HCT116 (cell line): ENCODE data around the gene PRR7. TPM values are rescaled to one million over a fixed set of nuclear protein-coding genes. Genes with fewer than 3 reads are reported as not detected.

Experiments
- ATAC-seq: fragments of 200-7000 bp; cut with Tn5 transposase; 2 replicates; pipeline ENCODE4 v1.9.1; 2020; ENCODE audit warnings: mild to moderate bottlenecking, moderate library complexity
- BruUV-seq: library from RNA; stranded (reverse); fragments of 400-500 nt; replicated peaks from 2 replicates; lab custom pipeline; 2021; lab: Mats Ljungman, UMichigan
- CTCF ChIA-PET: fragments of 300-600 bp; sonication (Branson Sonifier 250); formaldehyde crosslinking; loops from one replicate; lab custom pipeline; 2021; ENCODE audit warnings: antibody characterized with exemption; lab: Charles Lee
- POLR2A ChIA-PET: fragments of 300-600, 350-600 bp; sonication (Branson Sonifier 250); formaldehyde crosslinking; loops from one replicate; lab custom pipeline; 2021; ENCODE audit warnings: antibody characterized with exemption; lab: Charles Lee
- RAD21 ChIA-PET, 2 experiments: fragments of 300-600 bp; sonication (Branson Sonifier 250); formaldehyde crosslinking; loops; one replicate each; lab custom pipeline; 2023; ENCODE audit warnings: low total read pairs in 2 of 2; ENCODE audit not compliant: uncharacterized antibody in 2 of 2, unreplicated experiment in 2 of 2, low non-redundant PET in 1 of 2; lab: Charles Lee
- DNase-seq: peaks from one replicate; pipeline ENCODE4 v3.0.0-alpha.2; 2010; ENCODE audit warnings: low read depth, low spot score
- H2AFZ ChIP-seq: fragments of 200-600 bp; shearing (Covaris generic), sonication (generic); 2 replicates; pipeline ENCODE4 v1.6.1; 2017; ENCODE audit warnings: low read depth, mixed run types, mixed read lengths, antibody characterized with exemption, low read length; ENCODE audit not compliant: poor library complexity, severe bottlenecking
- H3K27ac ChIP-seq: 2 replicates; pipeline ENCODE4 v1.5.1; 2012; ENCODE audit warnings: low read depth, low read length
- H3K27me3 ChIP-seq: fragments of 200-600 bp; sonication (generic); 2 replicates; pipeline ENCODE4 v1.6.1; 2016; ENCODE audit warnings: mixed run types, low read length, mixed read lengths; ENCODE audit not compliant: insufficient read depth
- H3K36me3 ChIP-seq, 2 experiments: fragments of 200-500 bp in 1 of 2; fragments of 200-600 bp in 1 of 2; sonication (Bioruptor generic) in 1 of 2; sonication (generic) in 1 of 2; 2 replicates each; pipeline versions ENCODE4 v1.5.1 to v1.6.1; 2014 to 2016; ENCODE audit warnings: low read length in 2 of 2, inconsistent platforms in 1 of 2, mixed read lengths in 1 of 2, mixed run types in 1 of 2; ENCODE audit not compliant: insufficient read depth in 2 of 2, control insufficient read depth in 1 of 2
- H3K4me1 ChIP-seq, 2 experiments: fragments of 200-600 bp in 1 of 2; sonication (generic) in 1 of 2; 2 replicates each; pipeline versions ENCODE4 v1.5.1 to v1.6.1; 2012 to 2017; ENCODE audit warnings: low read length in 2 of 2, inconsistent platforms in 1 of 2, mild to moderate bottlenecking in 1 of 2, mixed read lengths in 1 of 2, mixed run types in 1 of 2, moderate library complexity in 1 of 2; ENCODE audit not compliant: insufficient read depth in 2 of 2, control insufficient read depth in 1 of 2
- H3K4me2 ChIP-seq: fragments of 200-600 bp; sonication (generic); 2 replicates; pipeline ENCODE4 v1.6.1; 2017; ENCODE audit warnings: mixed run types, low read length, mixed read lengths
- H3K4me3 ChIP-seq, 2 experiments: fragments of 200-600 bp in 1 of 2; sonication (generic) in 1 of 2; replicated peaks in 1 of 2; 2 replicates each; pipeline ENCODE4 v1.5.1; 2011 to 2016; ENCODE audit warnings: low read length in 2 of 2, control low read depth in 1 of 2, low read depth in 1 of 2, mild to moderate bottlenecking in 1 of 2, mixed read lengths in 1 of 2, mixed run types in 1 of 2
- H3K79me2 ChIP-seq: fragments of 200-600 bp; sonication (generic); 2 replicates; pipeline ENCODE4 v1.6.1; 2017; ENCODE audit warnings: mild to moderate bottlenecking, mixed run types, low read length, moderate library complexity, mixed read lengths; ENCODE audit not compliant: insufficient read depth
- H3K9ac ChIP-seq: fragments of 200-600 bp; sonication (generic); 2 replicates; pipeline ENCODE4 v1.6.1; 2016; ENCODE audit warnings: low read length, mixed read lengths
- H3K9me2 ChIP-seq: fragments of 200-600 bp; sonication (generic), shearing (Covaris generic); 2 replicates; pipeline ENCODE4 v1.6.1; 2017; ENCODE audit warnings: mixed run types, mild to moderate bottlenecking, moderate library complexity; ENCODE audit not compliant: insufficient read depth
- H3K9me3 ChIP-seq, 2 experiments: fragments of 200-500 bp in 1 of 2; fragments of 200-600 bp in 1 of 2; sonication (Bioruptor generic) in 1 of 2; sonication (generic) in 1 of 2; 2 replicates each; pipeline ENCODE4 v1.6.1; 2014 to 2017; ENCODE audit warnings: low read length in 2 of 2, mixed read lengths in 2 of 2, inconsistent platforms in 1 of 2, low read depth in 1 of 2, mild to moderate bottlenecking in 1 of 2, mixed run types in 1 of 2, moderate library complexity in 1 of 2; ENCODE audit not compliant: control insufficient read depth in 1 of 2, insufficient read depth in 1 of 2
- H4K20me1 ChIP-seq: fragments of 200-600 bp; sonication (generic), shearing (Covaris generic); 2 replicates; pipeline ENCODE4 v1.6.1; 2017; ENCODE audit warnings: mixed run types, mild to moderate bottlenecking, moderate library complexity; ENCODE audit not compliant: insufficient read depth
- CBX3 ChIP-seq: IDR thresholded peaks from 2 replicates; pipeline ENCODE4 v1.6.1; 2012; ENCODE audit warnings: low read depth
- CEBPB ChIP-seq: IDR thresholded peaks from 2 replicates; pipeline ENCODE4 v1.6.1; 2012; ENCODE audit warnings: low read depth
- ELF1 ChIP-seq: IDR thresholded peaks from 2 replicates; pipeline ENCODE4 v1.6.1; 2012; ENCODE audit warnings: low read depth, borderline replicate concordance
- EZH2phosphoT487 ChIP-seq: fragments of 200-600 bp; IDR thresholded peaks from 2 replicates; pipeline ENCODE4 v1.6.1; 2018; ENCODE audit warnings: antibody characterized with exemption, borderline replicate concordance
- FOSL1 ChIP-seq: IDR thresholded peaks from 2 replicates; pipeline ENCODE4 v1.6.1; 2012; ENCODE audit warnings: low read depth
- JUND ChIP-seq: IDR thresholded peaks from 2 replicates; pipeline ENCODE4 v1.6.1; 2012
- POLR2A ChIP-seq: IDR thresholded peaks from 2 replicates; pipeline ENCODE4 v1.7.0; 2011; ENCODE audit warnings: borderline replicate concordance; ENCODE audit not compliant: insufficient read depth, insufficient read length; ENCODE audit errors: extremely low read depth
- SIN3A ChIP-seq: IDR thresholded peaks from 2 replicates; pipeline ENCODE4 v1.6.1; 2012; ENCODE audit warnings: low read depth
- SP1 ChIP-seq: IDR thresholded peaks from 2 replicates; pipeline ENCODE4 v1.6.1; 2012; ENCODE audit warnings: low read depth
- SRF ChIP-seq: IDR thresholded peaks from 2 replicates; pipeline ENCODE4 v1.6.1; 2012; ENCODE audit warnings: low read depth
- TCF7L2 ChIP-seq: IDR thresholded peaks from 2 replicates; pipeline ENCODE4 v1.7.0; 2011; ENCODE audit warnings: borderline replicate concordance, inconsistent platforms; ENCODE audit not compliant: insufficient read depth, insufficient read length; ENCODE audit errors: extremely low read depth
- ZNF274 ChIP-seq: fragments of 200-500 bp; sonication (Bioruptor generic); IDR thresholded peaks from 2 replicates; pipeline ENCODE4 v1.6.1; 2014; ENCODE audit warnings: mild to moderate bottlenecking, low read depth, low read length, inconsistent platforms
- intact Hi-C: fragments of 100-400 bp; cut with micrococcal nuclease; formaldehyde crosslinking; loops from 2 replicates; pipeline ENCODE4 v1.10.0; 2022
- total RNA-seq: library from RNA; stranded (reverse); gene quantifications from one replicate; pipeline ENCODE4 v1.2.1, GENCODE V29; 2021; ENCODE audit not compliant: unreplicated experiment
- TF ChIP-seq, protein P1 (sequence below): IDR thresholded peaks from 2 replicates; pipeline ENCODE4 v1.6.1; 2012
- TF ChIP-seq, protein P2 (sequence below): IDR thresholded peaks from 2 replicates; pipeline ENCODE4 v1.6.1; 2012
- TF ChIP-seq, protein P3 (sequence below), 3 experiments: fragments of 200-600 bp in 1 of 3; sonication (generic) in 1 of 3; IDR thresholded peaks in 2 of 3; conservative IDR thresholded peaks in 1 of 3; 2 replicates each; pipeline ENCODE4 v1.5.1; 2012 to 2017; ENCODE audit warnings: low read depth in 2 of 3, low read length in 2 of 3, antibody characterized with exemption in 1 of 3, borderline replicate concordance in 1 of 3, control low read depth in 1 of 3, mild to moderate bottlenecking in 1 of 3, mixed read lengths in 1 of 3, mixed run types in 1 of 3, moderate library complexity in 1 of 3; ENCODE audit not compliant: insufficient read depth in 1 of 3
- TF ChIP-seq, protein P4 (sequence below): IDR thresholded peaks from 2 replicates; pipeline ENCODE4 v1.6.1; 2012; ENCODE audit warnings: low read depth

The PRR7 gene
- total RNA-seq, 1 experiment from 2014 or later: 39.9 TPM

DNA sequence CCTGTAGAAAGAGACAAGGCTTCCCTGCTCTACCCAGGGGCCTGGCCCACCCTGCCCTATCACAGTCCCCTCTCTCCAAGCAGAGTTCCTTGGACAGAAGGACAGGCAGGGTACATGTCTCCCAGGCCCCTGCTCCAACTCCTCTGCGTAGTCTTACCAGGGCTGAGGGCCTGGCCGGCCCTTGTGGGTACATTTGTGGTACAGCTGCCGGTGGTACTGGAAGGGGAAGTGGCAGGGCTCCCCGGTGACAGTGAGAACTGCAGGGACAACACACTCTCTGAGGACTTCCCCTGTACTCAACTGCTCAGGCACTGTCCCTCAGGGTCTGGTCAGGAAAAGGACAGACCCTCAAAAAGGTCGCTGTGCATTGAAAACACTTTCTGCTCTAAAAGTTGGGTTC lies 40.8 kb upstream of the PRR7 start:
- POLR2A ChIA-PET: no interaction called here
- H3K27ac ChIP-seq: no peak overlapping the region
- no peak overlapping the region for H3K4me3 ChIP-seq
- no TSS peak for BruUV-seq
- intact Hi-C loops: no loop called here
- ATAC-seq: no peak
- no peak for TF ChIP-seq CBX3
- no peak for TF ChIP-seq FOSL1
- no peak for TF ChIP-seq TCF7L2
- TF ChIP-seq, protein P1, sequence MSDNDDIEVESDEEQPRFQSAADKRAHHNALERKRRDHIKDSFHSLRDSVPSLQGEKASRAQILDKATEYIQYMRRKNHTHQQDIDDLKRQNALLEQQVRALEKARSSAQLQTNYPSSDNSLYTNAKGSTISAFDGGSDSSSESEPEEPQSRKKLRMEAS: no peak
- TF ChIP-seq EZH2phosphoT487: no peak
- TF ChIP-seq SP1: no peak
- no peak for TF ChIP-seq ELF1
- TF ChIP-seq, protein P2, sequence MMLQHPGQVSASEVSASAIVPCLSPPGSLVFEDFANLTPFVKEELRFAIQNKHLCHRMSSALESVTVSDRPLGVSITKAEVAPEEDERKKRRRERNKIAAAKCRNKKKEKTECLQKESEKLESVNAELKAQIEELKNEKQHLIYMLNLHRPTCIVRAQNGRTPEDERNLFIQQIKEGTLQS: no peak
- TF ChIP-seq ZNF274: no peak
- TF ChIP-seq JUND: no peak
- TF ChIP-seq, protein P3, sequence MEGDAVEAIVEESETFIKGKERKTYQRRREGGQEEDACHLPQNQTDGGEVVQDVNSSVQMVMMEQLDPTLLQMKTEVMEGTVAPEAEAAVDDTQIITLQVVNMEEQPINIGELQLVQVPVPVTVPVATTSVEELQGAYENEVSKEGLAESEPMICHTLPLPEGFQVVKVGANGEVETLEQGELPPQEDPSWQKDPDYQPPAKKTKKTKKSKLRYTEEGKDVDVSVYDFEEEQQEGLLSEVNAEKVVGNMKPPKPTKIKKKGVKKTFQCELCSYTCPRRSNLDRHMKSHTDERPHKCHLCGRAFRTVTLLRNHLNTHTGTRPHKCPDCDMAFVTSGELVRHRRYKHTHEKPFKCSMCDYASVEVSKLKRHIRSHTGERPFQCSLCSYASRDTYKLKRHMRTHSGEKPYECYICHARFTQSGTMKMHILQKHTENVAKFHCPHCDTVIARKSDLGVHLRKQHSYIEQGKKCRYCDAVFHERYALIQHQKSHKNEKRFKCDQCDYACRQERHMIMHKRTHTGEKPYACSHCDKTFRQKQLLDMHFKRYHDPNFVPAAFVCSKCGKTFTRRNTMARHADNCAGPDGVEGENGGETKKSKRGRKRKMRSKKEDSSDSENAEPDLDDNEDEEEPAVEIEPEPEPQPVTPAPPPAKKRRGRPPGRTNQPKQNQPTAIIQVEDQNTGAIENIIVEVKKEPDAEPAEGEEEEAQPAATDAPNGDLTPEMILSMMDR (IDR thresholded peaks at IDR 0.05 in 2 of 3, conservative IDR thresholded peaks at IDR 0.05 in 1 of 3; ENCODE audit: borderline replicate concordance in 1 of 3, insufficient read depth in 1 of 3, low read depth in 2 of 3, low read length in 2 of 3): no peak
- no peak for TF ChIP-seq POLR2A
- no peak for TF ChIP-seq SIN3A
- TF ChIP-seq CEBPB: no peak
- no peak for TF ChIP-seq SRF
- TF ChIP-seq, protein P4, sequence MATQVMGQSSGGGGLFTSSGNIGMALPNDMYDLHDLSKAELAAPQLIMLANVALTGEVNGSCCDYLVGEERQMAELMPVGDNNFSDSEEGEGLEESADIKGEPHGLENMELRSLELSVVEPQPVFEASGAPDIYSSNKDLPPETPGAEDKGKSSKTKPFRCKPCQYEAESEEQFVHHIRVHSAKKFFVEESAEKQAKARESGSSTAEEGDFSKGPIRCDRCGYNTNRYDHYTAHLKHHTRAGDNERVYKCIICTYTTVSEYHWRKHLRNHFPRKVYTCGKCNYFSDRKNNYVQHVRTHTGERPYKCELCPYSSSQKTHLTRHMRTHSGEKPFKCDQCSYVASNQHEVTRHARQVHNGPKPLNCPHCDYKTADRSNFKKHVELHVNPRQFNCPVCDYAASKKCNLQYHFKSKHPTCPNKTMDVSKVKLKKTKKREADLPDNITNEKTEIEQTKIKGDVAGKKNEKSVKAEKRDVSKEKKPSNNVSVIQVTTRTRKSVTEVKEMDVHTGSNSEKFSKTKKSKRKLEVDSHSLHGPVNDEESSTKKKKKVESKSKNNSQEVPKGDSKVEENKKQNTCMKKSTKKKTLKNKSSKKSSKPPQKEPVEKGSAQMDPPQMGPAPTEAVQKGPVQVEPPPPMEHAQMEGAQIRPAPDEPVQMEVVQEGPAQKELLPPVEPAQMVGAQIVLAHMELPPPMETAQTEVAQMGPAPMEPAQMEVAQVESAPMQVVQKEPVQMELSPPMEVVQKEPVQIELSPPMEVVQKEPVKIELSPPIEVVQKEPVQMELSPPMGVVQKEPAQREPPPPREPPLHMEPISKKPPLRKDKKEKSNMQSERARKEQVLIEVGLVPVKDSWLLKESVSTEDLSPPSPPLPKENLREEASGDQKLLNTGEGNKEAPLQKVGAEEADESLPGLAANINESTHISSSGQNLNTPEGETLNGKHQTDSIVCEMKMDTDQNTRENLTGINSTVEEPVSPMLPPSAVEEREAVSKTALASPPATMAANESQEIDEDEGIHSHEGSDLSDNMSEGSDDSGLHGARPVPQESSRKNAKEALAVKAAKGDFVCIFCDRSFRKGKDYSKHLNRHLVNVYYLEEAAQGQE: no peak
- H4K20me1 ChIP-seq: no peaks in the 10 kb centered on the region
- no peak overlapping the region for H3K9ac ChIP-seq
- DNase-seq: no peak
- no peak overlapping the region for H3K4me2 ChIP-seq
- H3K36me3 ChIP-seq: no peaks in the 10 kb centered on the region
- no peaks in the 10 kb centered on the region for H3K9me2 ChIP-seq
- H2AFZ ChIP-seq: no peak overlapping the region
- H3K4me1 ChIP-seq: peaks cover 15 to 37% of the 10 kb centered on the region in 2 experiments
- no peaks in the 10 kb centered on the region for H3K9me3 ChIP-seq
- CTCF ChIA-PET: interaction anchor here (4.0 to 5.3 kb wide), 2 partner anchors 16 to 49 kb away, joined by 65 to 85 read pairs; no protein-coding TSS in a partner anchor
- H3K27me3 ChIP-seq: no peaks in the 10 kb centered on the region
- H3K79me2 ChIP-seq: no peaks in the 10 kb centered on the region
- RAD21 ChIA-PET: interaction anchor here in 1 of 2 experiments (1.5 kb wide), 1 partner anchor 40 kb away, joined by 5 read pairs; no protein-coding TSS in a partner anchor
